GM19372 (cell line): Measurements from ENCODE around the gene ACADSB.

Experiments used
- ATAC-seq: cut with Tn5 transposase; IDR thresholded peaks from one replicate; pipeline ENCODE4 v1.9.1; 2021; ENCODE audit warnings: mild to moderate bottlenecking, low read depth, moderate library complexity; ENCODE audit not compliant: unreplicated experiment

The ACADSB gene

DNA sequence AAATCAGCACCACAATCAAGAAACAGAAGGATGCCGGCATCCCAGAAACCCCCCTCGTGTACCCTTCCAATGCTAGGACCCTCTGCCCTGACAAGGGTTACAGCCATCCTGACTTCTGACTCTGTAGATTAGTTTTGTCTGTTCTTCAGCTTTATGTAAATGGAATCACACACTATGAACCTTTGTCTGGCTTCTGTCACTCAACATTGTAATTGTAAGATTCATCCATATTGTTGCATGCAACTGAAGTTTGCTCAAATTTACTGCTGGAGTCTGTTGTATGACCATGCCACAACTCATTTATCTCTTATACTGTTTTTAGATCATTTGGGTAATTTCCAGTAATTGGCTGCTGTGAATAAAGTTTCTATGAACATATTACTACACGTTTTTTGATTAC is 8.7 kb upstream of the ACADSB start:
- no peak for ATAC-seq

DNA sequence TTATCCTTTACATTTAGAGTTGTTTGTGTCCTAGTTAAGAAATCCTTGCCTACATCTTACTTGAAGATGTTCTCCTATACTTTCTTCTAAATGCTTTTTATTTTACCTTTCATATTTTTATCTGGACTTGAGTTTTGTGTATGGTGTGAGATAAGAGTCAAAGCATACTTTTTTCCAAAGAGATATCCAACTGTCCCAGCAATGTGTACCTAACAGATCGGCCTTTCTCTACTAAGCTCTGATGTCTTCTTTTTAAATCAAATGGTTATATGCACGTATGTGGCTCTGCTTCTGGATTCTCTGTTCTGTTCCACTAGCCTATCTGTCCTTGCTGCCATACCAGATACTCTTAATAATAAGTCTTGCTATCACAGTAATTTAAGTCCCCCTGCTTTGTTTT is 7.4 kb upstream of the ACADSB start:
- ATAC-seq = no peak

GRCh38 chr10:123004298-123004697 is 4.5 kb upstream of the ACADSB start:
- no peak for ATAC-seq

DNA sequence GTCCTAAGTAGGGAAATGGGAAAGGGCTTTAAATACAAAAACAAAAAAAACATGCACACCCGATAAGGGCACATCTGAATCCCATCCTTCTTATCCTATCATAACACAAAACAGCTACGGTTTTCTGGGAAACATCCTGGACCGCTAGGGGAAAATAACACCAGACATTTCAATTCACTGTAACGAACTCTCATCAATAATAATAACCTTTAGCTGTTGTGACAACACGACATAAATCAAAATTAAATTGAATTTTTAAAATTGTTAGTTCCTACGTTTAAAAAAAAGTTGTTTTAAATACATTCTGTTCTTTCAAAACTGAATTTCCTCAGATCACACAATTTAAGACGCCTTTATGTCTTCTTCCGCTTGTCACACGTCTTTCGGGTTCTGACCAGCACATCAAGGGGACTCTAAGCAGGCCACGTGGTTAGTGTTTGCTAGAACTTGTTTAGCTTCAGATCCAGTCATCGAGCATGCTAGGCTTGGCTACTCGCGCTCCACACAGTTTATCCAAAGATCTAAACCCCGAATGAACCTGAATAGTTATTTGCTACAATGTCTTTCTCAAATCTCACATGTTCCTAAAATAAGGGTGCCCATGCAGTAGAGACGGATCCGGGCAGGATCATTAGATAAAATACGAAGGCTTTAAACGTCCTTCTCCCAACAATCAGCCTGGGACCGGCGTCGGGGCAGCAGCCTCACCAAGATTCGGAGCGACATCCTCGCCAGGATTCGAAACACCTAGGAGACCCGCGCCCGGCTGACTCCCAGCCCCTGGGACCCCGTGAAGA is 1.1 kb upstream of the ACADSB start:
- ATAC-seq = peak; percentile 38

- peak; percentile 27 for ATAC-seq
Observed at GRCh38 chr10:123009105-123009820, 457 bp downstream of the ACADSB start.

GRCh38 chr10:123011987-123012386 is 3.2 kb downstream of the ACADSB start:
- no peak for ATAC-seq

GRCh38 chr10:123013456-123014419 is 4.9 kb downstream of the ACADSB start:
- no peak for ATAC-seq

GRCh38 chr10:123014772-123015171 is 6.0 kb downstream of the ACADSB start:
- no peak for ATAC-seq

DNA sequence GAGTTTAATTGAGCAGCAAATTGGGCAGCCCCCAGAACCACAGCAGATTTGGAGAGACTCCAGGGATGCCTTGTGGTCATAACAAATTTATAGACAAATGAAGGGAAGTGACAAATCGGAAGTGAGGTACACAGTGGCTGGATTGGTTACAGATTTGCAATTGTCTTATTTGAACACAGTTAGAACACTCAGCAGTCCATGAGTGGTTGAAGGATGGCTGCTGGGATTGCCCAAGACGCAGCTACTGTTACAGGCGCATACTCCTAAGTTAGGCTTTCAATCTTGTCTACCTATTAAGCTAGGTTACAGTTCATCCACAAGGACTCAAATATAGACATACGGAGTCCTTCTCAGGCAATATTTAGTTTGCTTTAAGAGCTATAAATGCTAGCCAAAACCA is 7.4 kb downstream of the ACADSB start:
- ATAC-seq = no peak

GRCh38 chr10:123017421-123018165 is 8.8 kb downstream of the ACADSB start:
- no peak for ATAC-seq

DNA sequence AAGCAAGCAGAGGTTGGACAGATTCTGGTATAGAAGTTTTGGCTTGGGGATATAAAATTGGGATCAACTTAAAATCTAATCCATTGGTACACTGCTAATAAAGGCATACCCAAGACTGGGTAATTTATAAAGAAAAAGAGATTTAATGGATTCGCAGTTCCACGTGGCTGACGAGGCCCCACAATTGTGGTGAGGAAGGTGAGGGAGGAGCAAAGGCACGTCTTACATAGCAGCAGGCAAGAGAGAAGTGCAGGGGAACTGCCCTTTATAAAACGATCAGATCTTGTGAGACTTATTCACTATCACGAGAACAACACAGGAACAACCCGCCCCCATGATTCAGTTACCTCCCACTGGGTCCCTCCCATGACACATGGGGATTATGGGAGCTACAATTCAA is 9.7 kb downstream of the ACADSB start:
- ATAC-seq = no peak

- ATAC-seq = no peak
Observed at GRCh38 chr10:123019264-123019663, 10.5 kb downstream of the ACADSB start.

GRCh38 chr10:123019941-123020703 is 11.3 kb downstream of the ACADSB start:
- ATAC-seq = no peak

DNA sequence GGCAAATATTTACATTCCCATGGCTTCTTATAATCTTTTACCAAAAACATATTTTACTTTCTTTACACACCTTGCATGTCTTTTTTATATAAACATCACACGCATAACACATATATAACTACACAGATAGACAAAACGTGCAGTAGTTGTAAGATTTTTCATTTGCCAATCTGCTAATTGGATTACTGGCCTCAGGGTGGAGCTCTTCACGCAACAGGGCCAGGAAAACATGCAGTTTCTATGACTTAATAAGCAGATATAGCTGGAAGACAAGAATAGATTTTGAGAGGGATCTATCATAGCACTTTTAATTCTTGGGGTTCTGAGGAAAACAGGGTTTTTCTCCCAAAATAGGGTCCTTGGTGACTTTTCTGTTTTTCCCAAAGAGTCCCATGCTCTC is 12.7 kb downstream of the ACADSB start:
- ATAC-seq = no peak

DNA sequence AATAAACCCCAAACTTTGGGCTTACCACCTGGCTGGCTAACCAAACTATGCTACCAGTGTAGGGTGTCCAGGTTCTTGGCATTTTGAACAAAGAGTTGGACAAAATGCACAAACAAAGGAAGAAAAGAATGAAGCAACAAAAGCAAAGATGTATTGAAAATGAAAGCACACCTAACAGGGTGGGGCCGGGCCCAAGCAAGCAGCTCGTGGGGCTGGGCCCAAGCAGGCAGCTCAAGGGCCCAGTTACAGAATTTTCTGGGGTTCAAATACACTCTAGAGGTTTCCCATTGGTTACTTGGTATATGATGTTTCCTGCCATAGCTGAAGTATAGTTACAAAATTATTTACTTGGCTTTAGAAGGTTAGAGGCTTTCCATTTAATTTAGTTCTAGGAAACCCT is 15.7 kb downstream of the ACADSB start:
- ATAC-seq = no peak

- no peak for ATAC-seq
Observed at GRCh38 chr10:123026302-123026701, 17.5 kb downstream of the ACADSB start.

- no peak for ATAC-seq
Observed at GRCh38 chr10:123027861-123028260, 19.1 kb downstream of the ACADSB start.

- ATAC-seq = no peak
Observed at GRCh38 chr10:123031124-123031523, 22.3 kb downstream of the ACADSB start.

- no peak for ATAC-seq
Observed at GRCh38 chr10:123034332-123034731, 25.5 kb downstream of the ACADSB start.
